SJCRH30 (cell line): ENCODE data around the gene GTPBP8. TPM values are rescaled to one million over a fixed set of nuclear protein-coding genes. Genes with fewer than 3 reads are reported as not detected.

Experiments
- DNase-seq, 2 experiments: peaks; one replicate each; pipeline ENCODE4 v3.0.0-alpha.2; 2015 to 2020
- H3K27ac ChIP-seq: fragments of 250-450 bp; sonication (Bioruptor Pico); 2 replicates; pipeline ENCODE4 v1.5.1; 2020; ENCODE audit warnings: mild to moderate bottlenecking, moderate library complexity
- H3K27me3 ChIP-seq: fragments of 250-450 bp; sonication (Bioruptor Pico); 2 replicates; pipeline ENCODE4 v1.5.1; 2020; ENCODE audit warnings: mild to moderate bottlenecking, moderate library complexity
- H3K36me3 ChIP-seq: fragments of 250-450 bp; sonication (Bioruptor Pico); 2 replicates; pipeline ENCODE4 v1.5.1; 2020; ENCODE audit warnings: mild to moderate bottlenecking, moderate library complexity
- H3K4me1 ChIP-seq: fragments of 250-450 bp; sonication (Bioruptor Pico); 2 replicates; pipeline ENCODE4 v1.5.1; 2020; ENCODE audit warnings: mild to moderate bottlenecking, moderate library complexity
- H3K4me3 ChIP-seq: fragments of 250-450 bp; sonication (Bioruptor Pico); 2 replicates; pipeline ENCODE4 v1.5.1; 2020; ENCODE audit warnings: mild to moderate bottlenecking, moderate library complexity
- H3K9me3 ChIP-seq: fragments of 250-450 bp; sonication (Bioruptor Pico); replicated peaks from 2 replicates; pipeline ENCODE4 v1.5.1; 2020; ENCODE audit warnings: mild to moderate bottlenecking, moderate library complexity
- total RNA-seq: library from RNA; depleted of rRNA; stranded (reverse); fragments of >200 nt; shearing (Covaris generic); gene quantifications from 2 replicates; pipeline ENCODE4 v1.2.3, GENCODE V29; 2014

GTPBP8 gene
- total RNA-seq, 1 experiment from 2014 or later = 37.6 TPM

DNA sequence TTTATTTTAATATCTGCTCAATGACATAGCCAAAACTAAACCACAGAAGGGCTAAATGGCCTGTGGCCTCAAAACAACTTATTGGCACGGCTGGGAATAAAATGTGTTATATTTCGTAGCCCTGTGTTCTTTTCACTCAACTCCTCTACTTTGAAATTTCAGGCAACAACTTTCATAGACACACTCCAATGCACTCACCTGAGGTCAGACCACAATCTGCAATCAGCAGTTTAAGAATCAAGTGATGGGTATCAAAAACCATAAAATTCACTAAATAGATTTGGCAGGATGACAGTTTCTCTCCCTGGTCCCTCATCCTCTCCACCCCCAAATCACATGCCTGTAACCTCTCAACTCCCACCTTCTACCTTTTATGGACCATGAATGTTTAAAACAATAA is 13.8 kb upstream of the GTPBP8 start:
- Histone ChIP-seq H3K4me1 (no peaks in the 10 kb centered on the region), H3K27ac (no peak overlapping the region), H3K36me3 (no peaks in the 10 kb centered on the region), H3K9me3 (no peaks in the 10 kb centered on the region), H3K27me3 (no peaks in the 10 kb centered on the region), H3K4me3 (no peak overlapping the region)
- no peak for DNase-seq

DNA sequence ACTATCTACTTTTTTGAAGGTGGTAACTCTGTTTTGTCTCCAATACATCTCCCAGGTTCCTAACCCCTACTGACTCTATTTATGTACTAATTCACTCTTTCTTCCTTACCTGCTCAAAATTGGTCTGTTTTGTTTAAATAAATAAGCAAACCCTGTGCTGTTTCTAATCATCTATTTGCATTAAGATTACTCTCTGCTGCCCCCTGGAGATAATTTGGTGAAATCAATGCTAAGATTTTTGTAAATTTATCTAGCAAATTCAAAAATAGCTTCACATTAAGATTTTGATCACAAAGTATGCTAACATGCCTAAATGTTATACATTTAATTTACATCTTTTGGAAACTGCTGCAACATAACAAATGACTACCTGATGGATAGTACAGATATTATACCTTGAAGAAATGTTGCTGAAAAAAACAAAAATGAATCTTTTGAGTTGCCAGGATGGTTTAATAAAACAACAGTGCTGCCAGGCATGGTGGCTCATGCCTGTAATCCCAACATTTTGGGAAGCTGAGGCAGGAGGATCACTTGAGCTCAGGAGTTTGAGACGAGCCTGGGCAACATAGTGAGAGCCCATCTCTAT is 11.4 kb upstream of the GTPBP8 start:
- Histone ChIP-seq H3K9me3 (no peaks in the 10 kb centered on the region), H3K36me3 (no peaks in the 10 kb centered on the region), H3K4me3 (no peak overlapping the region), H3K27me3 (no peaks in the 10 kb centered on the region), H3K27ac (no peak overlapping the region), H3K4me1 (no peaks in the 10 kb centered on the region)
- peak in 1 of 2 experiments; percentile 68 for DNase-seq

DNA sequence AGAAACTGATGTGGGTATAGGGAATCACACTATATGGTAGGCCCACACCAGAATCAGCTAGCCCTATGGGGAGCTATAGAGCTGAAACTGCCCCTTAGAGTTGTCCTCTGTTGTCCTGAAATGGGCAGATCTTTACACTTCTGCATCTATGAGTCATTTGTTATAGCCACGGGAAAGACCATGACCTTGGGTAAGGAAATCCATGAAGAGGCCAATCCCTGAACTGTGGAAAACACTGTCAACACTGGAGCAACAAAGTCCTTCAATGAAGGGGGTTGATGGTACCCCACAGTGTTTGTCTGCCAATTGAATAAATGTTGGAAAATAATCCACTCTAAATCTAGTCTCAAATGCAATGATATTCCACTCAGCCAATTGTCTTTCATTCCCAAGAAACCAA is 10.7 kb upstream of the GTPBP8 start:
- Histone ChIP-seq H3K4me1 (no peaks in the 10 kb centered on the region), H3K27ac (no peak overlapping the region), H3K4me3 (no peak overlapping the region), H3K36me3 (no peaks in the 10 kb centered on the region), H3K27me3 (no peaks in the 10 kb centered on the region), H3K9me3 (no peaks in the 10 kb centered on the region)
- no peak for DNase-seq

DNA sequence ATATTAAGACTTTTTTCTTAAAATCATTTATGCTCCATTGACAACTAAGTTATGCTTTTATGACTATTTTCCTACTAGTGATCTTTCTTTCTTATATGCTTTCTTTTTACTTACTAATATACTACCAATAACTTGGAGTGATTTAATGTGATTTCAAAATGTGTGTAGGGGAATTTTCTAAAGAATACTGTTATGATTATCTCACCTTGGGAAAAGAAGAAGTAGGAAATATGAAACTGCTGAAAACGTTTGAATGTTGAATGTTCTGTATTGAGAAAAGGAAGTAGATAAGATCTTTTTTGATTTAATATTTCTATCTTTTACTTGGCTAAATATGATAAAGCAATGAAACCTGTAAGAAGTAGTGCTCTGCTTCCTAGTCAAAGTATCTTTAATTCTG is 8.1 kb upstream of the GTPBP8 start:
- no peak for DNase-seq
- Histone ChIP-seq H3K4me3 (no peak overlapping the region), H3K27me3 (no peaks in the 10 kb centered on the region), H3K9me3 (no peaks in the 10 kb centered on the region), H3K36me3 (no peaks in the 10 kb centered on the region), H3K4me1 (no peaks in the 10 kb centered on the region), H3K27ac (no peak overlapping the region)

DNA sequence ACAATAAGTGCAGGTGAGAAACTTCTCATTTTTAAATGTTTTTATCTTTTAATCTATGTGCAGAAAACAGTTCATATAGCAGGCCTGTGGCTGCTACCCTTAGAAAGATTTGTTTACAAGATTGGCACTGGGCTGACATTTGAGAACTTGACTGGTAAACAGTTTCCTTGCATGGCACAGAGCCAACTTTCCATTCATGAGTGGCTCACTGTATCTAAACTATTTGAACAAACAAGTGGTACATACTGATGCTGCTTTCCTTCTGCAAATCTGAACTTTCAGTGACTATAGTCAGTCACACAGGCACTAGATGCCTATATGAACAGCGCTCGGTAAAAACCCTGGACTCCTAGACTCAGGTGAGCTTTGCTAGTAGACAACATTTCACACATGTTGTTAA is 6.3 kb upstream of the GTPBP8 start:
- DNase-seq = peak in 1 of 2 experiments; percentile 44
- Histone ChIP-seq H3K27me3 (no peaks in the 10 kb centered on the region), H3K27ac (no peak overlapping the region), H3K36me3 (no peaks in the 10 kb centered on the region), H3K9me3 (no peaks in the 10 kb centered on the region), H3K4me1 (no peaks in the 10 kb centered on the region), H3K4me3 (no peak overlapping the region)

DNA sequence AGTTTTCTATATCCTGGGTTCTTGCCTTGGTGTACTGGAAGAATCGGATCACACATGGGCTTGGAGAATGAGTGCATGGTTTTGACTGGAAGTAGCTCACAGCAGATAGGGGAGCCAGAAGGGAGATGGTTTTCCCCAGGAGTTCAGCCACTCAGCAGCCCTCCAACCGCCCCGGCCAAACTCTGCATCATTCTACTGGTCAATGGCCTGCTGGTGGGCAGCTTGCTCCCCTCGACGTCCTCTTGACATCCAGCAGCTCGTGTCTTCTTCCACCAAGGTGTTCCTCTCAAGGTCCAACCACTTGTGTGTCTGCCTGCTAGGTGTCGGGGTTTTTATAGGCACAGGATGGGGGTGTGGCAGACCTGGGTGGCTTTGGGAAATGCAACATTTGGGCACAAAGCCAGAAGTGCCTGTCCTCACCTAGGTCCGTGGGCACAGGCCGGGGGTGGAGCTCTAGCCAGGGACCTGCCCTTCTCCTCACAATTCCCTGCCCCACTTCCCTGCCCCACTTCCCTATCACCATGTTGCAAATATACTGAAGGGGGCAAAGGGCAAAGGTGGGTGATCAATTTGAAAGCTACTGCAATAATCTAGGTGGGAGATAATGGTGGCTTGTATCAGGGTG is 3.0 kb upstream of the GTPBP8 start:
- Histone ChIP-seq H3K27ac (no peak overlapping the region), H3K4me3 (no peak overlapping the region), H3K4me1 (peaks cover 6% of the 10 kb centered on the region; the same call in 1 of the 2 replicates), H3K36me3 (0 out of 2 replicates have a peak, but pooled peaks cover 1% of the 10 kb centered on the region), H3K27me3 (no peaks in the 10 kb centered on the region), H3K9me3 (no peaks in the 10 kb centered on the region)
- DNase-seq = no peak

DNA sequence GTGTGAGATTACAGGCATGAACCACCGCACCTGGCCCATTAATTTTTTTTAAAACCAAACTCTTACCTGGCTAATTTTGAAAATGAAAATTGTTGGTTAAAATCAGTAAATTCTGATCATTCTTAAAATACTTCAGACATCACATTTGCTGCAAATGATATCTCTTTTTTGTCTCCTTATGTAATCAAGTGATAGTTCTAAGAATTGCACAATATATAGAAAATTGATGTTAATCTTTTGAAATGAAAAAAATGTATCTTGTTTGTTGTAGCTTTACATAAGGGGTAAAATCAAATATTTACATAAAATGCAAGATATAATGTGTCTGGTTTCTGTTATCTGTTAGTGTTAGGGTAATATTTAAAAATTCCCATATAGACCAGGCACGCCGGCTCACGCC is 5.0 kb downstream of the GTPBP8 start:
- Histone ChIP-seq H3K36me3 (peaks cover 28% of the 10 kb centered on the region), H3K27ac (no peak overlapping the region), H3K4me3 (no peak overlapping the region), H3K9me3 (no peaks in the 10 kb centered on the region), H3K4me1 (peaks cover 6% of the 10 kb centered on the region; the same call in 1 of the 2 replicates), H3K27me3 (no peaks in the 10 kb centered on the region)
- DNase-seq = no peak

DNA sequence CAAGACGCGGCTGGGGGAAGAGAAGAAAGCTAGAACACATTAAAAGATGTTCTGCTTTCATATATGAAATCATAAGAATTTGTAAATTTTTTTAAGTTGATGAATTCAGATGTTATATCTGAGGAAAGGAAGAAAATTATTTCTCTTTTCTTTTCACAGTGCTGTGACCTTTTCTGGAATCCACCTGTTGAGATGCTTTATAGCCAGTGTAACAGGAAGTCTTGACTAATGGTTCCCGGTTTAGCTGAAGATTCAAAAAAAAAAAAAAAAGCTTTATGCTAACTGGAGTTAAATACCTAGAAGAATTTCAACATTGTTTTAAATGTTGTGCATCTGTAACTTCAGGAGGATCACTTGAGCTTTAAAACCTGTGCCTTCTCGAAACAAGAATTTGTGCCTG is 9.9 kb downstream of the GTPBP8 start:
- H3K9me3 ChIP-seq = no peaks in the 10 kb centered on the region
- DNase-seq = no peak
- no peaks in the 10 kb centered on the region for H3K4me1 ChIP-seq
- H3K36me3 ChIP-seq = peaks cover 68% of the 10 kb centered on the region
- no peak overlapping the region for H3K27ac ChIP-seq
- no peaks in the 10 kb centered on the region for H3K27me3 ChIP-seq
- H3K4me3 ChIP-seq = no peak overlapping the region

DNA sequence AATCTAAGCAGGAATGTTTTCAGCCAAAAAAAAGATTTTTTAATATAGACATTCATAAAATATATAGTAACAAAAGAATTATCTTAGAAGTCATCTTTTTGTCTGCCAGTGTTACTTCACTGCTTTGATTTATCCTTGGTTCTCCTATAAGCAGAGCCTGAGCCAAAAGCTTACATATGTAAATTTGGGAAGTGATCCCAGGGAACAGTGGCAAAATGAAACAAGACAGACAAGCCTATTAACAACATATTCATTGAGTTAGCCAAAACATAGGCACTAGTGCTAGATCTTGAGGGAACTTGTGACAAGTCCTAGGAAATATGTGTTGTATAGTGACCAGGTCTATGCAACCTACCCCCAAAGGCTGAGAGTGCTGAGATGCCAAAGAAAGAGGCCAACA is 11.3 kb downstream of the GTPBP8 start:
- Histone ChIP-seq H3K4me3 (no peak overlapping the region), H3K36me3 (peaks cover 80% of the 10 kb centered on the region), H3K9me3 (no peaks in the 10 kb centered on the region), H3K4me1 (no peaks in the 10 kb centered on the region), H3K27ac (no peak overlapping the region), H3K27me3 (no peaks in the 10 kb centered on the region)
- no peak for DNase-seq

DNA sequence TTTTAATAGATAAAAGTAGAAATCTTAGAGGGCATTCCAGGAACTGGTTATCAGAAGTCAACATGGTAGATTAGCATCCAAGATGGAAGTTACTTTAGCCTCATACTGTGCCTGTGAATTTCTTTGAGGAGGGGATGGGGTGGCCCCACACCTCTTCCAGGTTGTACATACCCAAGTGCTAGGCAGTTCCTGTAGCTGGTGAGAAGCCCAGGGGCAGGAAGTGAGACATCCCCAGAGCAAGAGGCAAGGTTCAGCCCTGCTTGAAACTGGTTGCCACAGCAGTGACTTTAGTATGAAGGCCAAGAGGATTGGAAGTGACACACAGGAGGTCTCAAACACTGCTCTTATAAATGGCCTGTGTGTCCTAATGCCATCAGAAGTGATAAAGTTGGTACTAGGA is 11.9 kb downstream of the GTPBP8 start:
- Histone ChIP-seq H3K9me3 (no peaks in the 10 kb centered on the region), H3K4me1 (no peaks in the 10 kb centered on the region), H3K27ac (no peak overlapping the region), H3K4me3 (no peak overlapping the region), H3K36me3 (peaks cover 81% of the 10 kb centered on the region), H3K27me3 (no peaks in the 10 kb centered on the region)
- no peak for DNase-seq

DNA sequence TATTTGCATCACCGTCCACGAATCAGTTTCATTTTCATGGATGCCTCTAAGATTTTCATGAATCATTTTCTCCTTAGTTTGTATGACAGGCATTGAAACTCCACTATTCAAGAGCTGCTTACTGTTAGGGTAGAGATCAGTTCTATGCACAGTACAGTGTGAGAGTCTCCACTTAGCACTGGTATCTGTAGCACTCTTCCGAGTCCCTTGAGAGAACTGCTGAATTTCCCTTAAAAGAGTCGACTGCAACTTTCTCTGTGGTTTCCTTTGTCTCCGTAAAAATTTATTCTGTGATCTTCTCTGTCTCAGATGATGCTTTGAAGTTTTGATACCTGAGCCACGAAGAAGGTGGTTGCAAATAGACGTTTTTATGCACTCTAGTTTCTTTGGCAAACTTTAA is 14.8 kb downstream of the GTPBP8 start:
- Histone ChIP-seq H3K4me3 (no peak overlapping the region), H3K27ac (no peak overlapping the region), H3K9me3 (no peaks in the 10 kb centered on the region), H3K27me3 (no peaks in the 10 kb centered on the region), H3K4me1 (no peaks in the 10 kb centered on the region), H3K36me3 (peaks cover 83% of the 10 kb centered on the region)
- no peak for DNase-seq

DNA sequence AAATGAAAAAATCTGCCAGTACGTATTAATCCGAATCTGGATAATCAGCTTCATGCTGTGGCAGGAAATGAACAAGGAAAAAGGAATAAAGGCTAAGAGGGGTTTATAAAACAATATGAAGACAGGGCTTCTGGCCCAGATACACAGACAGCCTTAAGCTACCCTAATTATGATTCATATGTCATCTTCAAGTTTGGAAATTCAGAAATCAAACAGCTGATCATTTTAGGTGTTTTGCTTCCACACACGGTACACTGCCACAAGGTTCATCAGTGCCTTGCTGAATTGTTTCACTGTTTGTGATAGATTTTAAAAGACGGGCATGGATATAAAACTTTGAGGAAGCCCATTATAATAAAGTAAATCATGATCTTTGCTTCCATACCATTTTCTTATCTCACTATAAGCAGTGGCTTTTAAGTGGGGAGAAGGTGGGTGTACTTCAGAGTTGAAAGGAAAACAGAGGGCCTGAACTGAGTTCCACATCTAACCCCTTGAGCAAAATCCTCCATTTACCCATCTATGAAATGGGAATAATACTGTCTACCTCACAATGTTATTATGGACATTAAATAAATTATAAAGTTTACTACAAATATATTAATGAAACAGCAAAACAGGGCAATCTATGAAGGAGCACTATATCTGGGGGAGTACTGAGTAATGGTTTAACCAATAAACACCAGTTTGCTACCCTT is 15.7 kb downstream of the GTPBP8 start:
- H3K9me3 ChIP-seq = no peaks in the 10 kb centered on the region
- no peak overlapping the region for H3K27ac ChIP-seq
- no peaks in the 10 kb centered on the region for H3K4me1 ChIP-seq
- no peak overlapping the region for H3K4me3 ChIP-seq
- no peak for DNase-seq
- H3K27me3 ChIP-seq = no peaks in the 10 kb centered on the region
- H3K36me3 ChIP-seq = peaks cover 85% of the 10 kb centered on the region

DNA sequence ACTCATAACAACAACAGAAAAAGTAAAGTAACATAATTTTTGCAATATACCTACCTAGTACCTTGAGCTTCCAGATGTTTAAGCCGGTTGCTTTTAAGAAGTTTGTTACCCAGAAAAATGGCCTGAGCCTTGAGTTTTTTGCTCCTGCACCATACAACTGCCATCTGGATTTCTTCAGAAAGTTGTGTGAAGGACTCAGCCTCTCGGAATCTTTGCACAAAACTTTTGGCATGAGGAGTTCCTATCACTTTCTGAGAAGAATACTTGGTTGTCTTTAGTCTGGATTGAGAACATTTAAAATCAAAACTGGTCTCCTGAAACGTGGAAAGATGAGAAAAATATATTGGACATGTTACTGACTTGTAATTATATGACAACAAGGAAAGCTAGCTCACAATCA is 17.3 kb downstream of the GTPBP8 start:
- no peaks in the 10 kb centered on the region for H3K27me3 ChIP-seq
- no peak for DNase-seq
- no peak overlapping the region for H3K27ac ChIP-seq
- no peaks in the 10 kb centered on the region for H3K9me3 ChIP-seq
- H3K4me3 ChIP-seq = no peak overlapping the region
- H3K36me3 ChIP-seq = peaks cover 84% of the 10 kb centered on the region
- no peaks in the 10 kb centered on the region for H3K4me1 ChIP-seq

DNA sequence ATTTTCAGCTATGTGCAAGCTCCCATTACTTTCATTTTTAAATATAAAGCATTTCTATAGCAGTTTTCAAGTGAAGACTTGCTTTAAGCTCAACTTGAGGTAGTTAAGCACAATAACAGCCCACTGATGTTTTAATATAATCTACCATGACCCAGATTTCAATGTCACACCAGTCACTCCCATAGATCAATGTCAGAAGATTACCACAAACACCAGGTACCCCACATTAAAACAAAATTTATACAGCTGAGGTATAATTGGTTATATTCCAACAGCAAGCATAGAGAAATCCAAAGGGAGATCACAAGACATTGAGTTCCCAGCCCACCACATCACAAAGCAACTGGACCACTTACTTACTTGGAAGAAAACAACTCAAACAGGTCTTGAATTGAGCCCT is 22.8 kb downstream of the GTPBP8 start:
- H3K27me3 ChIP-seq = no peaks in the 10 kb centered on the region
- H3K9me3 ChIP-seq = no peaks in the 10 kb centered on the region
- no peaks in the 10 kb centered on the region for H3K4me1 ChIP-seq
- no peak for DNase-seq
- H3K4me3 ChIP-seq = no peak overlapping the region
- peaks cover 77% of the 10 kb centered on the region for H3K36me3 ChIP-seq
- no peak overlapping the region for H3K27ac ChIP-seq

DNA sequence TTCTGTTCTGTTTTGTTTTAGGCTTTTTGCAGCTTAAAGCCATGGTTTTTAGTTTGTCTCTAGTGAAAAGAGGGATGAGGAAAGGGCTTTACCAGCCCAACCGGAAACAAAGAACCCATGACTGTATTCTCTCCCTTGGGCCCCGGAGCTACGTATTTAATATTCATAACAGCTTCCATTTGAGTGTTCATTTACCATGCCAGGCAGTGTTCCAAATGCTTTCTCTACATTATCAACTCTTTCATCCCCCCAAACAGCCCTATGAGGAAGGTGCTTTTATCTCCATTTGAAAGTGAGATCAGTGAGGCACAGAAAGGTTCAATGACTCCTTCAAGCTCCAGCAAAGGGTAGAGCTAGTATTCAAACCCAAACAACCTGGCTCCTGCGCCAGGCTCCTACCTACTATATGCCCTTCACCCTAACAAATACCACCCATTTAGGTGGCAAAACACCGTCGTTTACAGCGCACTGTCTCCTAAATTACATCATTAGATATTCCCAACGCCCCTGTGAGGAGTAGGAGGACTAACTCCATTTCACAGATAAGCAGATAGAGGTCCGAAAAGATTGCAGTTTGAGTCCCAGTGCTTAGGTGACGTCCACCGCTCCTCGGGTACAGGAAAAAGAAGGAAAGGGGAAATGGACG is 27.9 kb downstream of the GTPBP8 start:
- Histone ChIP-seq H3K27ac (peak overlapping the region; percentile 91), H3K4me3 (peak overlapping the region; percentile 96), H3K4me1 (peaks cover 3% of the 10 kb centered on the region; the same call in 1 of the 2 replicates), H3K36me3 (peaks cover 34% of the 10 kb centered on the region), H3K27me3 (no peaks in the 10 kb centered on the region), H3K9me3 (no peaks in the 10 kb centered on the region)
- DNase-seq = peak in 1 of 2 experiments; percentile 19
